Osteoblast (primary cell): ENCODE results near the gene IQCK. TPM values are rescaled to one million over a fixed set of nuclear protein-coding genes. Genes with fewer than 3 reads are reported as not detected.

ENCODE experiments used
- DNase-seq: peaks from one replicate; pipeline ENCODE4 v3.0.0; 2011; ENCODE audit warnings: low spot score, mixed read lengths; ENCODE audit not compliant: insufficient read length; ENCODE audit errors: missing footprints
- H2AFZ ChIP-seq: 2 replicates; pipeline ENCODE4 v1.6.0; 2011; ENCODE audit warnings: mild to moderate bottlenecking, low read length
- H3K27ac ChIP-seq: 2 replicates; pipeline ENCODE4 v1.5.1; 2011; ENCODE audit warnings: mild to moderate bottlenecking, low read depth, low read length, moderate library complexity
- H3K27me3 ChIP-seq: 2 replicates; pipeline ENCODE4 v1.6.0; 2012; ENCODE audit warnings: mild to moderate bottlenecking, control low read depth, inconsistent platforms, low read length, moderate library complexity; ENCODE audit not compliant: insufficient read depth
- H3K36me3 ChIP-seq: 2 replicates; pipeline ENCODE4 v1.5.1; 2011; ENCODE audit warnings: mild to moderate bottlenecking, low read length, control low read depth, moderate library complexity; ENCODE audit not compliant: insufficient read depth
- H3K4me1 ChIP-seq: 2 replicates; pipeline ENCODE4 v1.5.1; 2011; ENCODE audit warnings: mild to moderate bottlenecking, low read length, control low read depth, moderate library complexity; ENCODE audit not compliant: insufficient read depth
- H3K4me2 ChIP-seq: 2 replicates; pipeline ENCODE4 v1.6.0; 2011; ENCODE audit warnings: mild to moderate bottlenecking, low read length; ENCODE audit not compliant: insufficient read depth
- H3K4me3 ChIP-seq: fragments of 200-600 bp; sonication (generic); 3 replicates; pipeline ENCODE4 v1.5.1; 2012; ENCODE audit warnings: mild to moderate bottlenecking, low read length, inconsistent platforms; ENCODE audit not compliant: insufficient read depth
- H3K79me2 ChIP-seq: 2 replicates; pipeline ENCODE4 v1.6.0; 2012; ENCODE audit warnings: mild to moderate bottlenecking, low read length, control low read depth, inconsistent platforms; ENCODE audit not compliant: insufficient read depth
- H3K9me3 ChIP-seq: 2 replicates; pipeline ENCODE4 v1.5.1; 2011; ENCODE audit warnings: low read depth, low read length, control low read depth
- H4K20me1 ChIP-seq: 2 replicates; pipeline ENCODE4 v1.6.0; 2012; ENCODE audit warnings: mild to moderate bottlenecking, low read length, control low read depth; ENCODE audit not compliant: insufficient read depth
- total RNA-seq: library from RNA; depleted of rRNA; stranded (reverse); fragments of >200 nt; gene quantifications from 2 replicates; pipeline ENCODE4 v1.2.3, GENCODE V29; 2012
- TF ChIP-seq, protein P1 (sequence below): IDR thresholded peaks from 2 replicates; pipeline ENCODE4 v1.5.1; 2011; ENCODE audit warnings: mild to moderate bottlenecking, low read depth, low read length, moderate library complexity; ENCODE audit errors: extremely low read depth

IQCK gene
- total RNA-seq, 1 donor, result 8.7 TPM

DNA sequence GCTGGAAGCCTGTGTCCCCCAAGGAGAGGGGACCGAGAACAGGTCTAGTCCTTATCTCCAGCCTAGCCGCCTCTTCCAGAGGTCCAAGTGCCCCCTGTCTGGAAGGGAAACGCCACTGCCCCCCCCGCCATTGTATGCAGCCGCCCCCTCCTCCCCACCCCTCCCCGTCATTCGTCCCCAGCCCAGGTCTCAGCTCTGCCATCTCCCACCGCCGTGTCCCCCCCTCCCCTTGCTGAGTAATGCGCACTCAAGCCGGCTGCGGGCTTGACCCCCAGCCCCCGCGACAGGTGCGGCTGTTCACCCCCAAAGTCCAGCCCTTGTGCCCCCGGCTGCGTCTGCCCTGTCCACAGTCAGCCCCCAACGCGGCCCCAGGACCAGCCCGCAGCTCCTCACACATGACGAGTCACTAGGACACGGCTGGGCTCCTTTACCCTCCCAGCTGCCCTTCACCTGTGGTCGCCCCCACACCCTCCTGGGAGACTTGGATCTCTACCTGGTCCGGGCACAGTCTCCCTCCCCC lies 166.0 kb downstream of the IQCK start:
- no peak overlapping the region for H3K27ac ChIP-seq
- no peaks in the 10 kb centered on the region for H3K79me2 ChIP-seq
- peaks cover 9% of the 10 kb centered on the region for H3K4me1 ChIP-seq
- H3K4me3 ChIP-seq, result peak overlapping the region; percentile 66
- TF ChIP-seq, protein P1, sequence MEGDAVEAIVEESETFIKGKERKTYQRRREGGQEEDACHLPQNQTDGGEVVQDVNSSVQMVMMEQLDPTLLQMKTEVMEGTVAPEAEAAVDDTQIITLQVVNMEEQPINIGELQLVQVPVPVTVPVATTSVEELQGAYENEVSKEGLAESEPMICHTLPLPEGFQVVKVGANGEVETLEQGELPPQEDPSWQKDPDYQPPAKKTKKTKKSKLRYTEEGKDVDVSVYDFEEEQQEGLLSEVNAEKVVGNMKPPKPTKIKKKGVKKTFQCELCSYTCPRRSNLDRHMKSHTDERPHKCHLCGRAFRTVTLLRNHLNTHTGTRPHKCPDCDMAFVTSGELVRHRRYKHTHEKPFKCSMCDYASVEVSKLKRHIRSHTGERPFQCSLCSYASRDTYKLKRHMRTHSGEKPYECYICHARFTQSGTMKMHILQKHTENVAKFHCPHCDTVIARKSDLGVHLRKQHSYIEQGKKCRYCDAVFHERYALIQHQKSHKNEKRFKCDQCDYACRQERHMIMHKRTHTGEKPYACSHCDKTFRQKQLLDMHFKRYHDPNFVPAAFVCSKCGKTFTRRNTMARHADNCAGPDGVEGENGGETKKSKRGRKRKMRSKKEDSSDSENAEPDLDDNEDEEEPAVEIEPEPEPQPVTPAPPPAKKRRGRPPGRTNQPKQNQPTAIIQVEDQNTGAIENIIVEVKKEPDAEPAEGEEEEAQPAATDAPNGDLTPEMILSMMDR, result no peak
- no peaks in the 10 kb centered on the region for H4K20me1 ChIP-seq
- H3K36me3 ChIP-seq, result no peaks in the 10 kb centered on the region
- H3K9me3 ChIP-seq, result no peaks in the 10 kb centered on the region
- peaks cover 39% of the 10 kb centered on the region for H3K27me3 ChIP-seq
- peak overlapping the region; percentile 71 for H3K4me2 ChIP-seq
- no peak for DNase-seq
- H2AFZ ChIP-seq, result peak overlapping the region; percentile 51

DNA sequence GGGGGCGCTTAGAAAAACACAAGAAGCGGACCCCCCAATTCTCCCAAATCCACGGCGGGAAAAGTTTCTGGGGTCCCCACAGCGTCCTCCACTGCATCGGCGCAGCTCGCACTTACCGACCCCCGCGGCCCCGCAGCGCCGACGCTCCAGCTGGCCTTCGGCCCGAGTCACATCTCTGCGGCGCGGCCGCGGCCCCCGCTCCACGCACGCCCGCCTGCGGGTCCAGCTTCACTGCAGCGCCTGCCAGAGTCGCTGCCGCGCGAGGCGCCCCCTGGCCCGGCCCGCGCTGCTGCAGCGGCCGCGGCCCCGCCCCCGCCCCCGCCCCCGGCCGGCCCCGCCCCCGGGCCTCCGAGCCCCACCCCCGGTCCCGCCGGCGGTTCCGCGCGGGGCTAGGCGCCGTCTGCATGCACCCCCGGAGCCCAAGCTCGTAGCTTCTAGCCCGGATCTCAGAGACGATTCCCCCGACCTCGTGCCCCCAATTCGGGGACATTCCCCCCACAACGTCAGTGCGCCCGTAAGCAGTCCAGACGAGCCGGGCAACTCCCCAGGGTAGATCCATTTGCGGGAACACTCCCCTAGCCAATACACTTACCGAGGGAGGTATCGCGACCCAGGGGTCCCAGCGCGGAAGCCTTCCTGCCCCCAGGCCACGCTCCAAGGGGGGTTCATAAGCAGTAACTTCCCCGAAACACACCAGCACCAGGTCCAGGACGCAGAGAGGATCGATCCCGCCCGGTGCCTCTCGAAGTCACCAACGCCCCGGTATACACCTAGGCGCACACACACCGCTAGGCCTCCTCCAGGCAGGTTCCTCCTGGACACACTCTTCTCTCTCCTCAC lies 166.8 kb downstream of the IQCK start, which contains the start of gene GPRC5B:
Gene GPRC5B (minus strand): TSS at position 238 of the 840 bp plus-strand sequence. CDS start 12,003 bp downstream, outside the sequence.
- Histone ChIP-seq H4K20me1 (no peaks in the 10 kb centered on the region), H3K36me3 (no peaks in the 10 kb centered on the region), H3K4me2 (peak within 1 kb of the TSS; percentile 71), H3K79me2 (no peaks in the 10 kb centered on the region), H3K9me3 (no peaks in the 10 kb centered on the region), H3K27me3 (peaks cover 39% of the 10 kb centered on the region), H3K27ac (no peak within 1 kb of the TSS), H3K4me3 (peak within 1 kb of the TSS; percentile 67), H3K4me1 (peaks cover 9% of the 10 kb centered on the region), H2AFZ (peak within 1 kb of the TSS; percentile 65)
- peak; percentile 90 for DNase-seq
- TF ChIP-seq, protein P1, result no peak

DNA sequence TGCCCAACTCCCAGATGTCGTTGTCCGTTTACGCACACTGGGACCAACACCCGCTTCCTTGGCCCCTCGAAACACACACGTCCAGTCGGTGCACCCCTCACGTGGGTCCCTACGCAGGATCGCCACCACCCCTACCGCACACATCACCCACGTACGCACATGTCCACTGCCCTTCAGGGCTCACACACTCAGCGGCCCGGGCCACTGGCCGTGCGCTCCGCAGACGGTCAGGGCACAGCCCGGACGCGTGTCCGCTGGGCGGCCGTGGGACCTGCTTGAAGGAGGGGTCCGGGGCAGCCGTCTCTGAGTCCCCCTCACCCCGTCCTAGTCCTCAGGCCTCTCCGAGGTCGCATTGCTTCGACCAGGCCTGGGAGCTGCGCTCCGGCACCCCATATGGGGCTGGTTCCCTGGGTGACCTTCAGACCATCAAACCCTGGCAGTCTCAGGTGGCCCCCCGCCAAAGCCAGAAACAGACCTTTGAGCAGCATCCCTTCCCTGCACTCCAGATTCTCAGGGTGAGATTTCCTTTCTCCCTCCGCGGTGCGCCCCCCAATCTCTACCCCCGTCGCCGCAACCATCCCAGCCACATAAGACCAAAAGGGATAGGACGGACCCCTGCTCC lies 167.5 kb downstream of the IQCK start:
- Histone ChIP-seq H3K4me1 (peaks cover 9% of the 10 kb centered on the region), H3K9me3 (no peaks in the 10 kb centered on the region), H3K27me3 (peaks cover 41% of the 10 kb centered on the region), H3K27ac (no peak overlapping the region), H3K4me3 (peak overlapping the region; percentile 67), H3K36me3 (no peaks in the 10 kb centered on the region), H4K20me1 (no peaks in the 10 kb centered on the region), H3K4me2 (peak overlapping the region; percentile 71), H2AFZ (peak overlapping the region; percentile 96), H3K79me2 (no peaks in the 10 kb centered on the region)
- no peak for DNase-seq
- TF ChIP-seq, protein P1, result no peak
